HepG2 (cell line): Measurements from ENCODE around the gene FER1L5. TPM values are rescaled to one million over a fixed set of nuclear protein-coding genes. Genes with fewer than 3 reads are reported as not detected.

Experiments
- EP300 ChIP-seq, 3 experiments: sonication (generic) in 1 of 3; formaldehyde crosslinking in 1 of 3; IDR thresholded peaks; 2 replicates each; pipeline versions ENCODE4 v1.5.1 to v1.6.1; 2011 to 2020; ENCODE audit warnings: low read depth in 2 of 3, low read length in 2 of 3, borderline replicate concordance in 1 of 3, improper control_type of control experiment in 1 of 3, mild to moderate bottlenecking in 1 of 3, missing genetic modification reagents in 1 of 3, moderate library complexity in 1 of 3
- ESRRA ChIP-seq: sonication (generic); formaldehyde crosslinking; IDR thresholded peaks from 2 replicates; pipeline ENCODE4 v1.5.1; 2020; ENCODE audit warnings: mild to moderate bottlenecking, low read depth, missing genetic modification reagents
- MED1 ChIP-seq: sonication (generic); formaldehyde crosslinking; IDR thresholded peaks from 2 replicates; pipeline ENCODE4 v1.4.0; 2020; ENCODE audit warnings: missing genetic modification reagents
- NBN ChIP-seq: fragments of 450-650 bp; conservative IDR thresholded peaks from 2 replicates; pipeline ENCODE4 v1.6.1; 2017
- NR1H2 ChIP-seq: sonication (generic); formaldehyde crosslinking; IDR thresholded peaks from 2 replicates; pipeline ENCODE4 v1.8.1; 2022; ENCODE audit warnings: low read depth, missing genetic modification reagents, borderline replicate concordance
- RCOR2 ChIP-seq: IDR thresholded peaks from 2 replicates; pipeline ENCODE4 v1.6.1; 2016; ENCODE audit warnings: missing biosample characterization, missing genetic modification reagents
- SP2 ChIP-seq: sonication (generic); formaldehyde crosslinking; IDR thresholded peaks from 2 replicates; pipeline ENCODE4 v1.5.1; 2020; ENCODE audit warnings: mild to moderate bottlenecking, missing genetic modification reagents
- STAT5B ChIP-seq: sonication (generic); formaldehyde crosslinking; IDR thresholded peaks from 2 replicates; pipeline ENCODE4 v1.4.0; 2020; ENCODE audit warnings: missing genetic modification reagents
- THAP11 ChIP-seq: IDR thresholded peaks from 2 replicates; pipeline ENCODE4 v1.6.1; 2016; ENCODE audit warnings: missing biosample characterization, missing genetic modification reagents
- TP53 ChIP-seq: sonication (generic); formaldehyde crosslinking; conservative IDR thresholded peaks from 2 replicates; pipeline ENCODE4 v1.4.0; 2020; ENCODE audit warnings: missing genetic modification reagents
- ZFX ChIP-seq: sonication (generic); formaldehyde crosslinking; IDR thresholded peaks from 2 replicates; pipeline ENCODE4 v1.4.0; 2020; ENCODE audit warnings: mild to moderate bottlenecking, low read depth, missing genetic modification reagents, moderate library complexity
- ZHX2 ChIP-seq, 2 experiments: sonication (generic) in 1 of 2; formaldehyde crosslinking in 1 of 2; IDR thresholded peaks; 2 replicates each; pipeline versions ENCODE4 v1.6.1 to v1.9.0; 2014 to 2022; ENCODE audit warnings: antibody characterized with exemption in 1 of 2, borderline replicate concordance in 1 of 2, inconsistent platforms in 1 of 2, low read depth in 1 of 2, missing genetic modification reagents in 1 of 2
- ZNF781 ChIP-seq: sonication (generic); formaldehyde crosslinking; IDR thresholded peaks from 2 replicates; pipeline ENCODE4 v1.5.1; 2020; ENCODE audit warnings: borderline replicate concordance, mild to moderate bottlenecking, missing genetic modification reagents; ENCODE audit errors: not compliant biosample characterization
- ZXDC ChIP-seq: sonication (generic); formaldehyde crosslinking; IDR thresholded peaks from 2 replicates; pipeline ENCODE4 v1.5.0; 2020; ENCODE audit warnings: mild to moderate bottlenecking, missing genetic modification reagents
- polyA plus RNA-seq, 8 experiments: library from polyadenylated mRNA; depleted of rRNA in 3 of 8; stranded (reverse) in 7 of 8; unstranded in 1 of 8; fragments of >200 nt; fragmentation: Illumina TruSeq in 4 of 8; extraction: Trizol in 4 of 8; gene quantifications; 2 replicates each; pipeline versions ENCODE4 v1.2.1 to v1.2.3, GENCODE V29; 2011 to 2016; ENCODE audit warnings: low read depth in 4 of 8, missing spikeins in 1 of 8, mixed read lengths in 1 of 8; ENCODE audit not compliant: insufficient read depth in 1 of 8
- total RNA-seq, 5 experiments: library from RNA; depleted of rRNA; stranded (reverse); fragments of >200 nt; fragmentation: Illumina TruSeq; extraction: Trizol; gene quantifications; 2 replicates each; pipeline ENCODE4 v1.2.3, GENCODE V29; 2016; ENCODE audit warnings: low read depth in 1 of 5

Gene FER1L5
- total and polyA plus RNA-seq, 2 of the 13 experiments (the other 11 are each of a cell fraction or from before 2014, with no cell fraction given), result 0.02 to 0.08 TPM

- TF ChIP-seq ZHX2 (IDR thresholded peaks at IDR 0.05; ENCODE audit: low read depth), result no peak
- no peak for TF ChIP-seq ZHX2 (CRISPR knock-in tag; IDR thresholded peaks at IDR 0.05; ENCODE audit: borderline replicate concordance)
- TF ChIP-seq NR1H2 (CRISPR knock-in tag), result no peak
- peak in 1 of 2 experiments; percentile 47; a peak in 2 of 4 replicates for TF ChIP-seq EP300 (IDR thresholded peaks at IDR 0.05; ENCODE audit: low read depth in 2 of 2, low read length in 2 of 2)
- TF ChIP-seq EP300 (CRISPR knock-in tag; IDR thresholded peaks at IDR 0.05; ENCODE audit: borderline replicate concordance), result 0 out of 2 replicates have a peak, but pooled peaks have one; percentile 20
- TF ChIP-seq MED1 (CRISPR knock-in tag), result peak; percentile 36
- TF ChIP-seq STAT5B (CRISPR knock-in tag), result no peak
- TF ChIP-seq ZFX (CRISPR knock-in tag), result 0 out of 2 replicates have a peak, but pooled peaks have one; percentile 45
- peak; percentile 73; the same call in 1 of the 2 replicates for TF ChIP-seq RCOR2 (CRISPR knock-in tag)
- TF ChIP-seq ZNF781, result peak; percentile 53
- no peak for TF ChIP-seq TP53 (CRISPR knock-in tag)
- TF ChIP-seq NBN, result no peak
- TF ChIP-seq ESRRA, result no peak
- peak; percentile 53 for TF ChIP-seq THAP11
- no peak for TF ChIP-seq ZXDC (CRISPR knock-in tag)
- TF ChIP-seq SP2, result no peak
Measured at GRCh38 chr2:96683972-96684820, 41.6 kb downstream of the FER1L5 start (continued).
